ENCODE results near the gene PTPRS. TPM values are rescaled to one million over a fixed set of nuclear protein-coding genes. Genes with fewer than 3 reads are reported as not detected.

Gene PTPRS
- total RNA-seq, 1 experiment from 2014 or later: 215 TPM

GRCh38 chr19:5303208-5303607 is 37.4 kb downstream of the PTPRS start:
- intact Hi-C loops (cut with micrococcal nuclease; ENCODE audit: unreplicated experiment): no loop called here
- Histone ChIP-seq H3K36me3 (ENCODE audit: insufficient read depth, low read length, poor library complexity, severe bottlenecking) (no peaks in the 10 kb centered on the region), H3K27ac (ENCODE audit: low read depth, low read length, poor library complexity, severe bottlenecking) (no peak overlapping the region), H3K4me3 (ENCODE audit: low read depth, low read length, poor library complexity, severe bottlenecking) (no peak overlapping the region), H3K4me1 (ENCODE audit: insufficient read depth, low read length, poor library complexity, severe bottlenecking) (peaks cover 5% of the 10 kb centered on the region), H3K9me3 (ENCODE audit: low read depth, low read length, poor library complexity, severe bottlenecking) (no peaks in the 10 kb centered on the region), H3K27me3 (replicated peaks; ENCODE audit: insufficient read depth, low read depth, low read length, poor library complexity) (no peaks in the 10 kb centered on the region)
- CTCF ChIA-PET: no interaction called here
- TF ChIP-seq CTCF (conservative IDR thresholded peaks at IDR 0.05; ENCODE audit: low read depth, low read length): no peak
- TF ChIP-seq EZH2 (IDR thresholded peaks at IDR 0.05; ENCODE audit: borderline replicate concordance, low read depth, low read length, poor library complexity, severe bottlenecking): no peak
- POLR2A ChIA-PET (ENCODE audit: low non-redundant PET): interaction anchor here (0.7 kb wide), 1 partner anchor 144 kb away, joined by 8 read pairs; no protein-coding TSS in a partner anchor
- BruUV-seq (replicated peaks): no TSS peak
- no peak for DNase-seq (ENCODE audit: low spot score)

GRCh38 chr19:5302396-5302795 is 38.2 kb downstream of the PTPRS start:
- ChIA-PET CTCF (no interaction called here), POLR2A (ENCODE audit: low non-redundant PET) (interaction anchor here (0.7 kb wide), 1 partner anchor 134 kb away, joined by 4 read pairs; no protein-coding TSS in a partner anchor)
- no peaks in the 10 kb centered on the region for H3K36me3 ChIP-seq (ENCODE audit: insufficient read depth, low read length, poor library complexity, severe bottlenecking)
- no peak overlapping the region for H3K27ac ChIP-seq (ENCODE audit: low read depth, low read length, poor library complexity, severe bottlenecking)
- TF ChIP-seq CTCF (conservative IDR thresholded peaks at IDR 0.05; ENCODE audit: low read depth, low read length): no peak
- no peak for TF ChIP-seq EZH2 (IDR thresholded peaks at IDR 0.05; ENCODE audit: borderline replicate concordance, low read depth, low read length, poor library complexity, severe bottlenecking)
- H3K4me3 ChIP-seq (ENCODE audit: low read depth, low read length, poor library complexity, severe bottlenecking): no peak overlapping the region
- no TSS peak for BruUV-seq (replicated peaks)
- H3K27me3 ChIP-seq (replicated peaks; ENCODE audit: insufficient read depth, low read depth, low read length, poor library complexity): no peaks in the 10 kb centered on the region
- DNase-seq (ENCODE audit: low spot score): no peak
- H3K9me3 ChIP-seq (ENCODE audit: low read depth, low read length, poor library complexity, severe bottlenecking): no peaks in the 10 kb centered on the region
- intact Hi-C loops (cut with micrococcal nuclease; ENCODE audit: unreplicated experiment): no loop called here
- no peaks in the 10 kb centered on the region for H3K4me1 ChIP-seq (ENCODE audit: insufficient read depth, low read length, poor library complexity, severe bottlenecking)

- Histone ChIP-seq H3K27ac (ENCODE audit: low read depth, low read length, poor library complexity, severe bottlenecking) (no peak overlapping the region), H3K4me3 (ENCODE audit: low read depth, low read length, poor library complexity, severe bottlenecking) (no peak overlapping the region), H3K4me1 (ENCODE audit: insufficient read depth, low read length, poor library complexity, severe bottlenecking) (no peaks in the 10 kb centered on the region), H3K36me3 (ENCODE audit: insufficient read depth, low read length, poor library complexity, severe bottlenecking) (no peaks in the 10 kb centered on the region), H3K9me3 (ENCODE audit: low read depth, low read length, poor library complexity, severe bottlenecking) (no peaks in the 10 kb centered on the region), H3K27me3 (replicated peaks; ENCODE audit: insufficient read depth, low read depth, low read length, poor library complexity) (no peaks in the 10 kb centered on the region)
- POLR2A ChIA-PET (ENCODE audit: low non-redundant PET): no interaction called here
- TF ChIP-seq CTCF (conservative IDR thresholded peaks at IDR 0.05; ENCODE audit: low read depth, low read length): no peak
- TF ChIP-seq EZH2 (IDR thresholded peaks at IDR 0.05; ENCODE audit: borderline replicate concordance, low read depth, low read length, poor library complexity, severe bottlenecking): no peak
- intact Hi-C loops (cut with micrococcal nuclease; ENCODE audit: unreplicated experiment): no loop called here
- no peak for DNase-seq (ENCODE audit: low spot score)
- CTCF ChIA-PET: no interaction called here
- no TSS peak for BruUV-seq (replicated peaks)
Observed at GRCh38 chr19:5299137-5299536, 41.5 kb downstream of the PTPRS start.

All from A673 (cell line).